GM21528 (cell line): ENCODE results near the gene ENTPD8.
A peak's percentile ranks its signal among the peaks of the same experiment; 100 is the strongest.

ENCODE experiments used
- ATAC-seq: cut with Tn5 transposase; IDR thresholded peaks from one replicate; pipeline ENCODE4 v1.9.1; 2021; ENCODE audit warnings: mild to moderate bottlenecking, moderate library complexity; ENCODE audit not compliant: unreplicated experiment, low FRiP score

ENTPD8 gene

DNA sequence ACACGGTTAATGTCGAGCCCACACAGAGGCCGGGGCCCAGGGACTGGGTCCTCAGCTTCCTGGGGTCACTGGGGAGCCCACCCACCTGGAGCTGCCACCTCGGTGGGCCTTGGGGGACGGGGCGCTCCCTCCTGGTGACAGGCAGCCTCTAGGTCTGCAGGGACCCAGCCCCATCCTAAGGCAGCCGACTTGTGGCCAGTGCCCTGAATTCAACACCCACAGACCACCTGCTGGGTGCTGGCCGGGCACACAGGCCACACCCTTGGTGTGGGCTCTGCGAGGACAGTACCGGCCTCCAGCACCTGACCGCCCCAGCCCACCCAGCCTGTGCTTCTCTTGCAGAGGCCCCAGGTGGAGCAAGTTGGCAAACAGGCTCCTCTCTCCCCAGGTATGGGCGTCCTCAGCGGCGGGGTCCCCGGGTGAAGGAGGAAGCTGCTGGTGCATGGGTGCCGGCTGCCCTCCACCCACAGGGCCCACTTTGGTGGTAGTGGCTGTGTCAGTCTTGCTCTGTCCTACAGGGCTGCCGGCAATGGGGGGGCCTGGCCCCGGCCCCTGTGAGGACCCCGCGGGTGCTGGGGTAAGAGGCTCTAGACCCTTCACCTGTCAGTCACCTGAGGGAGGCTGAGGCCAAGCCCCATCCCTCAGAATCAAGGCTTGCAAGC lies 8.3 kb downstream of the ENTPD8 start:
- no peak for ATAC-seq

DNA sequence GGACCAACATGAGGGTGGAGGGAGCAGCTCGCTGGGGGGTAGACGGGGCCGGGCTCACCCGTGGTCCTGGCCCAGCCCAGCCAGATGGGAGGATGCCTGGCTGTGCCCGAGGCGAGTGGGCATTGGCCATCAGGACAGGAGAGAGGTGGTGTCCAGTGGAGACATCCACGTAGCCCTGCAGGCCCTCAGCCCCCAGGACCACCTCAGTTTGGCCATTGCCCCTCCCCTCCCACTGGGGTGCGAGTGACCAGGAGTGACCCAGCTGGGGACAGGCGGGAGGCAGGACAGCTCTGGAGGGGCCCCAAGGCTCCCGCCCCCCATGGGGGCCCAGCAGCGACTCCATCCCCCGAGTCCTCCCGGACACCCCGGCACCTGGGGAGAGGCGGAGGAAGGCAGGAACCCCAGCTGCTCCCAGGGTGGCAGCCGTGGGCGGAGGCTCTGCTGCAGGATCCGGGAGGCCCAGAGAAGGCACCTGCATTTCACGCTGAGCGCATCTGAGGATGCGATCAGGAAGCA lies 9.7 kb downstream of the ENTPD8 start:
- no peak for ATAC-seq

DNA sequence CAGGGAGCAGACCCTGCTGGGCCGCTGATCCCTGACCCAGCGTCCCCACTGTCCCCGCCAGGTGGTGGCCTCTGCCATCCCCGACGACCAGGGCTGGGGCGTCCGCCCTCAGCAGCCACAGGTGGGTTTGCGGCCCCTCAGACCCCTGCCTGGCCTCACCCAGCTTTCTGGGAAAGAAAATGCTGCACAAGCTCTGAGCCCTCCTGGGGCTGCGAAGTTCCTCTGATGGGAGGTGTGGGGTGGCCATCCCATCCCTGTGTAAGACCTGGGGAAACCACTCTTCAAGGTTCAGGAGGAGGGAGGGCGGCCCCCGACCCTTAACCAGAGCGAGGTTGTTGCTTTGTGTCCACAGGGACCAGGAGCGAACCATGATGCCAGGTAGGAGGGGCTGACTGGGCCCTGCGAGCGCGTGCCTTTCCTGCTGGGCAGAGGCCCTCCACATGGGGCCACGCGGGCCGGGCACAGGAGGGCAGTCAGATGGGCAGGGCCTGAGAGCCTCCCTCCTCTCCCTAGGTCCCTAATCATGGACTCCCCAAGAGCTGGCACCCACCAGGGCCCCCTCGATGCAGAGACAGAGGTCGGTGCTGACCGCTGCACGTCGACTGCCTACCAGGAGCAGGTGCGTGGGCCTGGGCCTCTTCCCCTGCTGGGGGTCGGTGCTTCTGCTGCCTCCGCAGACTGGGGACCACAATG lies 10.3 kb downstream of the ENTPD8 start:
- ATAC-seq = no peak

DNA sequence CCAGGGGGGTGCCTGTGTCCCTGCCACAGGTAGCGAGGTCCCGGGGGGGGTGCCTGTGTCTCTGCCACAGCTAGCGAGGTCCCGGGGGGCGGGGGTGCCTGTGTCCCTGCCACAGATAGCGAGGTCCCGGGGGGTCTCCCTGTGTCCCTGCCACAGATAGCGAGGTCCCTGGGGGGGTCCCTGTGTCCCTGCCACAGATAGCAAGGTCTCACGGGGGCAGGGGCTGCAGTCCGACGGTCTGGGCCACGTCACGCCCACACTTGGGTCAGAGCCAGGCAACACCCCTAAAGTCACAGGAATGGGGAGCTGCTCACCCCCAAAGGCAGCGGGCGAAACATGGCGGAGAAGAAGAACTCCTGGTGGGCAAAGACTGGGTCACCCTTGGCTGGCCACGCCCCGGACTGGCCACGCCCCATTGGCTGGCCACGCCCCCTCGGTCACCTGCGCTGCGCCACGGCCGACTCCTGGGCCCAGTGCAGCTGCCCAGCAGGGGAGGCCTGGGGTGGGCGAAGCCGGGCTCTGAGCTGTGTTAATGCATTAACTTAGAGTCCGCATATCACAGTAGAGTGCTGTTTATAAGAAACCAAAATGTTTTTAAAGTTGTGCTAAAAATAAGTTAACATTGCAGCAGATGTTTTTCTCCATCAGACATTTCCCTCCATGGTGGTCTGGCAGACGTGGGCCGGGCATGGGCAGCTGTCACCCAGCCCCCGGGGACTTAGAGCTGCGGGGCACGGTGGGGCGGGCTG lies 11.0 kb downstream of the ENTPD8 start:
- no peak for ATAC-seq

DNA sequence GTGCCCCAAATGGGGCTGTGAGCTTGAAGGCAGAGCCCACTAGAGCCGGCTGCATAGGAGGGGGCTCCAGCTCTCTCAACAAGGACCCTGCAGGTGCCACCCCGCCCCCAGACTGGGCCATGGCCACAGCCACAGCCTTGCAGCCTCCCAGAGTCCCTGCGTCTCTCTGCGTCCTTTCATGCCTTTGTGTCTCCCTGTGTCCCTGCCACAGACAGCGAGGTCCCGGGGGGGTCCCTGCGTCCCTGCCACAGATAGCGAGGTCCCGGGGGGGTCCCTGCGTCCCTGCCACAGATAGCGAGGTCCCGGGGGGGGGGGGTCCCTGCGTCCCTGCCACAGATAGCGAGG lies 11.6 kb downstream of the ENTPD8 start:
- ATAC-seq = no peak

DNA sequence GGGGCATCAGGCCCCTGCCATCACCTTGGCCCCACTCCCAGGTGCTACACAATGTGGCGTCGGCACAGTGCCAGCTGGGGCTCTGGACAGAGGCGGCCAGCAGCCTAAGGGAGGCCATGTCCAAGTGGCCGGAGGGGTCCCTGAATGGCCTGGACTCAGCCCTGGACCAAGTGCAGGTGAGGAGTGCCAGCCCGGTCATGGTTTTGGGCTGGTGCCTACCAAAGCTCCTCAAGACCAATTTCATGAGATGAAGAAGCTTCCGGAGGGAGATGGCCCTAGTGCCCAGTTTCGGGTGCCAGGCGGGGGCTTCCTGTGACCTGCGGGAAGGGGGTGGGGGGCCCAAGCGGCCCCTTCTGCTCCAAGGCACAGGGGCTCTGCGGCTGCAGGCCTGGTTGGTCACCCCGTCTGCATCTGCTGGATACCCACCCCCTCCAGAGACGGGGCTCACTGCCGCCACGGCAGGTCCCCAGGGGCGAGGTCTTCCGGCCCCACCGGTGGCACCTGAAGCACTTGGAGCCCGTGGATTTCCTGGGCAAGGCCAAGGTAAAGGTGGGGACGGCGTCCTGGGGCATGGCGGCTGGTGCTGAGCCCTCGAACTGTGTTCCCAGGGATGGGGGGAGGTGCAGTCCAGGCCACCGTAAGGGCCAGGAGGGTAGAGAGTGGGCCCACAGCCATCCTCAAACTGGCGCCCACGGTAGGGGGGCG lies 12.2 kb downstream of the ENTPD8 start:
- ATAC-seq = no peak

DNA sequence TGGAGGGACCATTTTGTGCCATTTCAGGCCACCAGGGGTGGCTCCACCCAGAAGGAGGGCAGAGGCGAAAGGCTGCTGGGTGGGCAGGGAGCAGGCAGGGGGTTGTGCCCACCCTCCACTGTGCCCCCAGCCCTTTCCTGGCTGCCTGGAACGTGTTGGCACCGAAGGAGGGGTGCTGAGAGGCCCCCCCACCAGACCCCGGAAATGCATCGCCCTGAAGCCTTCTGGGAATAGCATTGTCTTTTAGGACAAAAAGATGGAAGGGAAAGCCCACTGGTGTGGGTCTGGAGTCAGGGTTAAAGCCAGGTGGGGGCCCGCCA lies 12.9 kb downstream of the ENTPD8 start:
- ATAC-seq = no peak

DNA sequence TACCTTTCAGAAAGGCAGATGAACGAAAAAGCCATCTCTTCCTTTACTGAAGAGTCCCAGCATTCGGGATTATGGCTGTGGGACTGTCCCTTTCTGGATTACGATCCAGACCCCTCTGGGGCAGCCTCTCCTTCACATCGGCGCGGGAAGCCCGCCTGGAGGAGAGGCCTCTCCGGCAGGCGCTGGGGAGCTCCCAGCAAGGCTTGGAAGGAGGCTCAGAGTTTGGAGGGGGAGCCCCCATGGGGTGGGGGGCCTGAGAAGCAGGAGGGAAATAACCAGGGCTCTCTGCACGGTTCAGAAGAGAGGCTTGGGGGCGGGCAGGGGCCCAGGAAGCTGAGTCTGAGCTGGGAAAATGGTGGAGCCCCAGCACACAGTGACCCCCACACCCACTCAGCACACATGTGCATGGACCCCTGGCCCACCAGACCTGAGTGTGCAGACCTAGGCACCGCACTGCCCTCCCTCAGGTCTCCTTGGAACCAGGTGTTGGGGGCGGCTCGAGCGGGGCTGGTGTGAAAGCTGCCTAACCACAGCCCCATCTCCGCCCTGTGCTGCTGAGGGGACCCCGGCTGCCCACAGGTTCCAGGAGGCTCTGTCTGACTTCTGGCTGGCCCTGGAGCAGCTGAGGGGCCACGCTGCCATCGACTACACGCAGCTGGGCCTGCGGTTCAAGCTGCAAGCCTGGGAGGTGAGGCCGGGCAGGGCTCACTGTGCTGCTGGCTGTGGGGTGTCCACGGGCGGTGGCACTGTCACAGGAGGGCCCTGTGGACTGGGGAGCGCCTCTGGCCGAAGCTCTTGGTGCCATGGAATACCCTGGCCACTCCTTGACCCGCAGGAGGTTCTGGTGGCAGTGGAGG lies 13.5 kb downstream of the ENTPD8 start:
- no peak for ATAC-seq

DNA sequence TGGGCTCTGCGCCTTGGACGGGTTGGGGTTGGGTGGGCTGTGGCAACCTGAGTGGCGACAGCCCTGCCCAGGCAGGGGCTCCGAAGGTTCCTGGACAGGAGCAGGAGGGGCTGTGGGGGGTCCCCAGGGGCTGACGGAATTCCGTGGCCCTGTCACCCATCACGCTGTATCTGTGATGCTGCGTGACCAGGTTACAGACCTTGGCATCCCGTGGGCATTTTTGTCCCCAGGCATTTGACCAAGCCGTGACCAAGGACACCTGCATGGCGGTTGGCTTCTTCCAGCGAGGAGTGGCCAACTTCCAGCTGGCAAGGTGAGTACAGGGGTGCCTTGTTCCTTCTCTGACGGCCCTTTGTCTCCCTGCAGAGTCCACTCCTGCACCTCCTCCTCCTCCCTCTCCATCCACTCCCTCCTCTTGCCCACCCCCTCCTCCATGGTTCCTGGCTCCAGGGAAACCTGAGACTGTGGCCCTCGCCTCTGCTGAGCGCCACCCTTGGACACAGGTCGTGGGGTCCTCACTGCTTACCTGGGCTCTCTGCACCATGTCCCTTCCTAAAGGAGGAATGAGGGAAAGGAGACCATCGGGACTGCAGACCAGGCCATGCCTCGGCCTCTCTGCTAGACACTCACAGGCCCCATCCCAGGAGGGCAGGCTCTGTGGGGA lies 15.0 kb downstream of the ENTPD8 start:
- ATAC-seq = no peak

DNA sequence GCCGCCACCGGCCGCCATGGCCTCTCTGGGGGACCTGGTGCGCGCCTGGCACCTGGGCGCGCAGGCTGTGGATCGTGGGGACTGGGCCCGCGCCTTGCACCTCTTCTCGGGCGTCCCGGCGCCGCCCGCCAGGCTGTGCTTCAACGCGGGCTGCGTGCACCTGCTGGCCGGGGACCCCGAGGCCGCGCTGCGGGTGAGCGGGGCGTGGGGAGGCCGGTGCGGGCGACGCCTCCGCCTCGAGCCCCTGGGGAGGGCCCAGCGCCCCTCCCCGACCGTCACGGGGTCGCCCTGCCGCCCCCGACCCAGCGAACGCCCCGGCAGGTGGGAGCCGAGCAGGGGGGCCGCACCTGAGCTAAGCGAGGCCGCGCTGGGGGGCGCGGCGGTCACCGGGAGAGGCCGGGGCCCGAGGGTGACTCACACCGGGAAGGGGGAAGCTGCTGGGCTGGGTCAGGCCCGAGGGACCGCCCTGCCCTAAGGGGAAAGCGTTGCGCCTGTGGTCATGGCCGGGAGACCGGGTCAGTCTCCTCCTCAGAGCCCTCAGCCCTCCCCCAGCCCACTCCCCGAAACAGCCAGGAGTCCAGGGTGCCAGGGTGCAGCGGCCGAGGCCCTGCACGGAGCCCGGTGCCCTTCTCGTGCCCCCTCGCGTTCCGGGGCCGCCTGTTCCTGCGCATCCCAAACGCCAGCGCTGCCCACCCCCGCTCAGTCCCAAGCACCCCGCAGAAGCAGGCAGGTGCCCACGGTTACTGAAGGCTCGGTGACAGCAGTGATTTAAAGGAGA lies 17.5 kb downstream of the ENTPD8 start:
- ATAC-seq = peak; percentile 31

DNA sequence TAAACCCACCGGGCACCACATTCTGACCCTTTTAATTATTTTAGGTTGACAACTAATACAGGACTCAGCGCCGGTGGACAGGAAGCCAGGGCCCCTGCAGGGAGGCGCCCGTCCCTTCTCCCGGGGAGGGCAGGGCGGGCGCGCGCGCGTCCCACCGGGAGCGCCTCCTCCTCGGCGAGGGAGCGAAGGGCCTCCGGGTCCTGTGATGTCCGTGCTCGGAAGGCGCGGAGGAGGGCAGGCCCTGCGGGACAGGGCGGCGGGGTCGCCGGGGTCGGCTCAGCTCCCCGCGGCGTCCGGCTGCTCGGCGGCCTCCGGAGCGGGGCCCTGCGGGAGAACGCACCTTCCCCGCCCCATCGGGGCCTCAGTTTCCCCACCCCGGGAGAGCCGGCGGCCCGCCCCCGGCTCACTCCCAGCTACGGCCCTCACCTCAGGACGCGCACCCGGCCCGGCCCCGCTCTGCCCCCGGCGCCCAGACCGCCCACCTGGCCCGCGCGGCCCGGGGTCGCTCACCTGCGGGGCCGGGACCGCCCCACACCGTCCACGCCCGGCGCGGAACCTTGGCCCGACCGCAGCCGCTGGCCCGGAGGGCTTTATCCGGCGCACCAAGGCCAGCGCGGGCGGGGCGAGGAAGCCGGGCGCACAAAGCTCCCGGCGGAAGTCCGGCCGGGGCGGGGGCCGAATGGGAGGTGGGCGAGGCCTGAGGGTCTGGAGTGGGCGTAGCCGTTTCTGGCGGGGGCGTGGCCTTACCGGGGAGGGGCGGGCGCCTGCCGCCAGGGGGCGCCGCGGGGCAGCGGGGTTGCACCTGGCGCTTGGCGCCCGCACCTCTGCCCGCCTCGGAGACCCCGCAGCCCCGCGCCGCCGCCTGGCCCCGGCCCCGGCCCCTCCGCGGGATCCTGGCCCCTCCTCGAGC lies 18.3 kb downstream of the ENTPD8 start, which contains the start of the genes EXD3 and NOXA1:
EXD3 (minus strand) TSS at position 559 of the 910 bp plus-strand sequence. CDS start 27,805 bp downstream, outside the sequence.
NOXA1 (plus strand) TSS at position 790 of the 910 bp plus-strand sequence. CDS start 137 bp downstream, outside the sequence.
- peak; percentile 76 for ATAC-seq

DNA sequence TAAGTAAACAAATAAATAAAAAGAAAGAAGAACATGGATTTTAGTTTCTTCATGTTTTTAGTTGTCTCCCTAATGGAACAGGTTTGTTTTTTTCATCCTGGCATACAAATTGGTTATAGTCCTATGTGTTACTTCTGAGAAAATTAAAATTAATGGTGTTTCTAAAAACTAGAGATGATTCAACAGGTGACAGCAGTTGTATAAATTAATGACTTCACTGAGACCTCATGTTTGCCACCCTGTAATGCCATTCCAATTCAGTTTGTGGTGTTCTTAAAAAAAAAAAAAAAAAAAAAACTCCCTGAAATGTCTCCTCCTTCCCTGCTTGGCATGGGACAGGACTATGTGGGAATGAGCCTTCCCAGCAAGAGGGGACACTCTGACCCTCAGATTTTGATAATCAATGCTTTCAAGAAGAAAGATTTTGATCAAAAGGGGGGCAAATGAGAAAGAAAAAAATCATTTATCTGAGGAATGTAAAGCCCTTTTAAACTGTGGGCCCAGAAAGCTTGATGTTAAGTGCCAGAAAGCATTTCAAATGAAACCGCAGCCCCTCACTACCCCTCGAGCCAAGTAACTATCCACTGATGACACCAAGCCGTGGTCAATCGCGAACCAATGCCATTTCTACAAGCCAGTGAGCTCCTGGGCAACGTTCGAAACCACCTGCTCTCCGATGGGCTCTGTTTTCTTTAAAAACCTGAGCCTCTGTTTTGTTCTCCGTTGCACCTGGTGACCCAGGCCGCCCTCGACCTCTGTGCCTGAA lies 19.1 kb downstream of the ENTPD8 start:
- no peak for ATAC-seq

DNA sequence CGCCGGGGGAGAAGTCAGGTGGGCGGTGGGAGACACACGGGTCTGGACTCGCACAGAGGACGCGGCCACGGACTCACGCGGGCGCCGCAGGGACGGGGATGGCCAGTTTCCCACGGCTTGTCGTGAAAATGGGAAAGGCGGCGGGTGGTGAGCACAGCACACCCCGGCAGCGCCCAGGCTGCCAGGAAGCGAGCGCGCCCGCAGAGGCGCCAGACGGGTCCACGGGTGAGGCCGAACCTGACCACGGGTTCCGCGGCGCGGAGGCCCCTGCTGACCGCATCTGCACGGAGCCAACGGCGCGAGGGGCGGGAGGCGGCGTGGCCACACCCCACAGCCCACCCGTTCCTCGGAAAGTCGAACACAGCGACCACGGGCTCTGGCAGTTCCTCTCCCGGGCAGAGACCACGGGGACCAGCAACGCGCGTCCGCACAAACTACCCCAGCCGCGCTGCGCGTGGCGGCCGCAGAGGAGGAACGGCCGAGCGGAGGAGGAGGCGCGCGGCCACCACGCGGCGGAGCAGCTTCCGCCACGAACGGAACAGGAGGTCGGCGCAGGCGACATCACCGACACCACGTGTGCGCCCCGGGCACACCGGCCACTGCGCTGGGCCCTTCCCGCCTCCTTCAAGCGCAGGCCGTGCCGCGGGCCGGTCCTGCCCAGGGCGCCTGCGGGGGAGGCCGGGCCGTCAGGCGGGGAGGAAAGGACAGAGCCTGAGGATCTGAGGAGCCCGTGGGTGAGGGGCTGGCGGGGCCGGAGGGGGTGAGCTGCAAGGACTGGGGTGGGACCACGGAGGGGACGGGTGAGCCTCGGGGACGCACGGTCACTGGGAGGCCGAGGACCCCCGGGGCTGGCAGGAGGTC lies 23.8 kb downstream of the ENTPD8 start:
- ATAC-seq = no peak

DNA sequence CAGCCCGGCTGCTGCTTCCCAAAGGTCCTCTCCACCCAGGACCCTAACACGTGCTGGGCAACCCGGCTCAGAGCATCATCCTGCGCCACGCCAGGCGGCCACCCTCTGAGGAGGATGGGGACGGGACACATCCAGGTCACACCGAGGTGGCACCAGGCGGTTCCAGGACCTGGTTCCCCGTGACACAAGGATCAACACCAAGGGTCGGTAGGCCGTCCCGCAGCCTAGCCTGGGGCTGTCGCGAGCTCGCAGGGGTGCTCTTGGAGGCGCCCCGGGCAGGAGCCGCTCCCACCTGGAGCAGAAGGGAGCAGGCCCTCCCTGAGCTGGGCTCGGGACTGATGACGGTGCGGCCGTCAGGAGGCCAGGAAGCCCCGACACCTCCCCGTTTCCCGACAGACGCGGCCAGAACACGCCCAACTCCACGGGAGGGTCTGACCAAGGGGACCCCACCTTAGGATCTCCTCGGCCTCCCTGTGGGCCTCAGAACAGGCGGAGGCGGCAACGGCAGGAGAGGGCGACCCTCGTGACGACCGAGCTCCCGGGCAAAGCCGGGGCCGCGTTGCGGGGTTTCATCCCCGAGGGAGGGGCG lies 24.5 kb downstream of the ENTPD8 start:
- ATAC-seq = no peak

DNA sequence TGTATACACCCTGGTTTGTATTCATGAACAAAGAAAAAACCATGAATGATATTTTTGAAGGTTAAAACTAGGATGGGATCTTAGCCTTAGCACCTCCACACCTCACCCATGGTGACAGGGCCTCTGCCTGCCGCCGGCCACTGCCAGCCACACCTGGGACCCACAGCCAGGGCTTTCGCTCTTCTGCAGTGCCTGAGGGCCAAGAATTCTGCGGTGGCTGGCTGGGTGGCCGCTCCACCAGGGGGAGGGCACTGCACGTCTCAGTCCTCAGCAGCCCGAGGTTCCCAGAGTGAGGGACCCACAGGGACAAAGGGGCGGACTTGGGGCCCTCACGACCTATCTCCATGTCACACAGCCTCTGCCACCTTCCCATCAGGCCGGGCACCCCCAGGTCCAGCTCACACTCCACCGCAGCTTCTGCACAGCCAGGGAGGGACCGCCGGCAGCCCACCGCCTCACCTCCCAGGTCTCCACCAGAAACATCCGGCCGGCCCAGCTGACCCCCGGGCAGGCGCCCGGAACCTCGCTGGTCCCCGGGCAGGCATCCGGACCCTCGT lies 25.1 kb downstream of the ENTPD8 start:
- ATAC-seq = no peak
